PC-9 (cell line): ENCODE measurements around the gene NEU1. TPM values are rescaled to one million over a fixed set of nuclear protein-coding genes. Genes with fewer than 3 reads are reported as not detected.
A peak's percentile ranks its signal among the peaks of the same experiment; 100 is the strongest.

Source experiments
- BruUV-seq: library from RNA; stranded (reverse); fragments of 400-500 nt; replicated peaks from 2 replicates; lab custom pipeline; 2021; lab: Mats Ljungman, UMichigan
- CTCF ChIA-PET: fragments of 300-600 bp; sonication (Branson Sonifier 250); formaldehyde crosslinking; loops from one replicate; lab custom pipeline; 2022; ENCODE audit warnings: antibody characterized with exemption; lab: Charles Lee
- POLR2A ChIA-PET: fragments of 300-600 bp; sonication (Branson Sonifier 250); formaldehyde crosslinking; loops from one replicate; lab custom pipeline; 2022; ENCODE audit warnings: antibody characterized with exemption; ENCODE audit not compliant: unreplicated experiment; lab: Charles Lee
- DNase-seq, 2 experiments: peaks; one replicate each; pipeline versions ENCODE4 v3.0.0 to v3.0.0-alpha.2; 2015 to 2022; ENCODE audit warnings: mixed read lengths in 1 of 2
- H2AFZ ChIP-seq: fragments of 200-600 bp; sonication (generic); 2 replicates; pipeline ENCODE4 v1.8.1; 2017; ENCODE audit warnings: antibody characterized with exemption
- H3F3A ChIP-seq: fragments of 200-600 bp; sonication (generic); 2 replicates; pipeline ENCODE4 v1.8.1; 2017; ENCODE audit warnings: antibody characterized with exemption, mild to moderate bottlenecking, low read depth; ENCODE audit not compliant: insufficient read depth
- H3K27ac ChIP-seq: fragments of 200-600 bp; sonication (generic); 2 replicates; pipeline ENCODE4 v1.6.1; 2016; ENCODE audit warnings: mixed run types
- H3K27me3 ChIP-seq: fragments of 200-600 bp; sonication (generic); 2 replicates; pipeline ENCODE4 v1.6.1; 2016; ENCODE audit warnings: low read depth, mixed run types; ENCODE audit not compliant: insufficient read depth
- H3K36me3 ChIP-seq: fragments of 200-600 bp; sonication (generic); 2 replicates; pipeline ENCODE4 v1.6.1; 2016; ENCODE audit warnings: low read depth, mixed run types
- H3K4me1 ChIP-seq: fragments of 200-600 bp; sonication (generic); replicated peaks from 2 replicates; pipeline ENCODE4 v1.6.1; 2016; ENCODE audit warnings: mixed run types; ENCODE audit not compliant: insufficient read depth
- H3K4me2 ChIP-seq: fragments of 200-600 bp; sonication (generic); 2 replicates; pipeline ENCODE4 v1.6.1; 2017; ENCODE audit warnings: mixed run types
- H3K4me3 ChIP-seq: fragments of 200-600 bp; sonication (generic); 2 replicates; pipeline ENCODE4 v1.6.1; 2016; ENCODE audit warnings: mixed run types
- H3K79me2 ChIP-seq: fragments of 200-600 bp; sonication (generic); 2 replicates; pipeline ENCODE4 v1.6.1; 2017; ENCODE audit warnings: low read depth, mixed run types
- H3K9me2 ChIP-seq: fragments of 200-600 bp; sonication (generic); 2 replicates; pipeline ENCODE4 v1.8.1; 2017; ENCODE audit warnings: mild to moderate bottlenecking; ENCODE audit not compliant: insufficient read depth
- H3K9me3 ChIP-seq: fragments of 200-600 bp; sonication (generic); 2 replicates; pipeline ENCODE4 v1.8.1; 2016; ENCODE audit warnings: low read depth; ENCODE audit not compliant: insufficient read depth
- H4K20me1 ChIP-seq: fragments of 200-600 bp; sonication (generic); 2 replicates; pipeline ENCODE4 v1.8.1; 2017; ENCODE audit not compliant: insufficient read depth
- CTCF ChIP-seq: fragments of 200-600 bp; sonication (generic); conservative IDR thresholded peaks from 2 replicates; pipeline ENCODE4 v1.6.1; 2017; ENCODE audit warnings: mixed run types, antibody characterized with exemption, mild to moderate bottlenecking, moderate library complexity
- EZH2 ChIP-seq: fragments of 200-600 bp; sonication (generic); IDR thresholded peaks from 2 replicates; pipeline ENCODE4 v1.8.0; 2017; ENCODE audit warnings: antibody characterized with exemption, low read depth
- intact Hi-C: fragments of 100-400 bp; cut with micrococcal nuclease; formaldehyde crosslinking; loops from one replicate; pipeline ENCODE4 v1.10.0; 2022; ENCODE audit not compliant: unreplicated experiment
- total RNA-seq: library from RNA; stranded (reverse); gene quantifications from 2 replicates; pipeline ENCODE4 v1.2.3, GENCODE V29; 2021

The NEU1 gene
- total RNA-seq, 1 experiment from 2014 or later: 23.4 TPM

- ChIA-PET CTCF (interaction anchor here (0.5 to 1.4 kb wide), 2 partner anchors 19 to 64 kb away, joined by 3 to 4 read pairs; partner anchors contain the start of genes SLC44A4 and VARS1), POLR2A (interaction anchor here (0.6 to 1.9 kb wide), 12 partner anchors 8 to 1157 kb away, joined by 3 to 42 read pairs (median 5); partner anchors contain the start of genes HSPA1B, LSM2, NEU1 and VARS1)
- H4K20me1 ChIP-seq: peaks cover 19% of the 10 kb centered on the region
- BruUV-seq: TSS peak; percentile 94
- H3K4me3 ChIP-seq: peak within 1 kb of the TSS; percentile 84
- peak; percentile 94 to 97 for DNase-seq
- H2AFZ ChIP-seq: peak within 1 kb of the TSS; percentile 97
- peaks cover 22% of the 10 kb centered on the region for H3K4me1 ChIP-seq
- H3K27me3 ChIP-seq: no peaks in the 10 kb centered on the region
- TF ChIP-seq CTCF: no peak
- TF ChIP-seq EZH2: no peak
- H3K9me3 ChIP-seq: no peaks in the 10 kb centered on the region
- no peaks in the 10 kb centered on the region for H3K9me2 ChIP-seq
- intact Hi-C loops: loop anchor here (2.0 kb wide), 3 partner anchors 16 to 38 kb away; partner anchors contain the start of gene VWA7
- peak within 1 kb of the TSS; percentile 92 for H3K27ac ChIP-seq
- H3K79me2 ChIP-seq: peaks cover 49% of the 10 kb centered on the region
- H3K36me3 ChIP-seq: no peaks in the 10 kb centered on the region
- H3F3A ChIP-seq: peaks cover 47% of the 10 kb centered on the region
- peak within 1 kb of the TSS; percentile 100 for H3K4me2 ChIP-seq
These were observed 47.4 kb downstream of the NEU1 start, which contains the start of the genes HSPA1A and HSPA1L for GRCh38 chr6:31815025-31815838. Gene HSPA1A (plus strand): TSS chr6:31815543. CDS start chr6:31815757, 214 bp downstream. Gene HSPA1L (minus strand): TSS chr6:31815283. CDS start chr6:31811972, 3,311 bp downstream.

GRCh38 chr6:31814677-31815024 is 48.0 kb downstream of the NEU1 start:
- peak overlapping the region; percentile 97 for H3K4me2 ChIP-seq
- H4K20me1 ChIP-seq: peaks cover 19% of the 10 kb centered on the region
- H3K9me2 ChIP-seq: no peaks in the 10 kb centered on the region
- H3K27me3 ChIP-seq: no peaks in the 10 kb centered on the region
- H3F3A ChIP-seq: peaks cover 41% of the 10 kb centered on the region
- intact Hi-C loops: loop anchor here (2.0 kb wide), 3 partner anchors 16 to 38 kb away; partner anchors contain the start of gene VWA7
- H3K9me3 ChIP-seq: no peaks in the 10 kb centered on the region
- POLR2A ChIA-PET: interaction anchor here (0.5 to 1.9 kb wide), 19 partner anchors 8 to 1157 kb away, joined by 3 to 42 read pairs (median 4); partner anchors contain the start of genes HSPA1B, LSM2, NEU1 and VARS1
- BruUV-seq: no TSS peak
- CTCF ChIA-PET: interaction anchor here (0.5 to 1.4 kb wide), 2 partner anchors 19 to 64 kb away, joined by 3 to 4 read pairs; partner anchors contain the start of genes SLC44A4 and VARS1
- peak overlapping the region; percentile 84 for H3K4me3 ChIP-seq
- peak overlapping the region; percentile 70; the same call in 1 of the 2 replicates for H2AFZ ChIP-seq
- H3K27ac ChIP-seq: peak overlapping the region; percentile 92
- DNase-seq: peak; percentile 94 to 97
- H3K79me2 ChIP-seq: peaks cover 44% of the 10 kb centered on the region
- no peak for TF ChIP-seq EZH2
- TF ChIP-seq CTCF: no peak
- H3K36me3 ChIP-seq: no peaks in the 10 kb centered on the region
- peaks cover 16% of the 10 kb centered on the region for H3K4me1 ChIP-seq

GRCh38 chr6:31813465-31813849 is 49.2 kb downstream of the NEU1 start:
- Histone ChIP-seq H3K79me2 (peaks cover 32% of the 10 kb centered on the region), H3F3A (peaks cover 29% of the 10 kb centered on the region), H3K9me3 (no peaks in the 10 kb centered on the region), H3K36me3 (no peaks in the 10 kb centered on the region), H3K4me3 (peak overlapping the region; percentile 70), H3K27me3 (no peaks in the 10 kb centered on the region), H4K20me1 (peaks cover 12% of the 10 kb centered on the region), H3K4me2 (peak overlapping the region; percentile 100), H2AFZ (peak overlapping the region; percentile 97), H3K27ac (peak overlapping the region; percentile 92), H3K4me1 (peaks cover 10% of the 10 kb centered on the region), H3K9me2 (no peaks in the 10 kb centered on the region)
- BruUV-seq: no TSS peak
- DNase-seq: no peak
- POLR2A ChIA-PET: interaction anchor here (0.6 to 1.9 kb wide), 8 partner anchors 9 to 382 kb away, joined by 3 to 42 read pairs (median 5); partner anchors contain the start of genes CFB, DXO, HSPA1B and VARS1
- intact Hi-C loops: no loop called here
- CTCF ChIA-PET: interaction anchor here (1.4 kb wide), 1 partner anchor 18 kb away, joined by 4 read pairs; the partner anchor contains the start of gene VARS1
- TF ChIP-seq CTCF: no peak
- TF ChIP-seq EZH2: no peak
